ENCODE results near the gene BPIFB2.

BPIFB2 gene

GRCh38 chr20:33018169-33018931 lies 10.8 kb downstream of the BPIFB2 start:
- Mint-ChIP-seq H3K9me3 (no peaks in the 10 kb centered on the region), H3K4me3 (no peak overlapping the region), H3K27ac (no peak overlapping the region)

GRCh38 chr20:33019465-33020277 lies 12.2 kb downstream of the BPIFB2 start:
- DNase-seq, result no peak
- H3K4me1 Mint-ChIP-seq, result no peaks in the 10 kb centered on the region
- H3K4me3 Mint-ChIP-seq, result no peak overlapping the region
- peak overlapping the region in 1 of 2 donors; percentile 14 for H3K27ac Mint-ChIP-seq
- no peak for ATAC-seq
- no peaks in the 10 kb centered on the region for H3K9me3 Mint-ChIP-seq
- no peaks in the 10 kb centered on the region for H3K27me3 Mint-ChIP-seq

More at GRCh38 chr20:33018169-33018931, 10.8 kb downstream of the BPIFB2 start:
- Mint-ChIP-seq H3K4me1 (no peaks in the 10 kb centered on the region), H3K27me3 (no peaks in the 10 kb centered on the region)
- ATAC-seq (no peak), DNase-seq (no peak)

GRCh38 chr20:33020278-33021161 lies 13.0 kb downstream of the BPIFB2 start:
- DNase-seq (no peak), ATAC-seq (no peak)
- no peaks in the 10 kb centered on the region for H3K27me3 Mint-ChIP-seq
- no peak overlapping the region for H3K4me3 Mint-ChIP-seq
- no peaks in the 10 kb centered on the region for H3K9me3 Mint-ChIP-seq
- peak overlapping the region in 1 of 2 donors; percentile 14 for H3K27ac Mint-ChIP-seq
- no peaks in the 10 kb centered on the region for H3K4me1 Mint-ChIP-seq

- DNase-seq (no peak), ATAC-seq (no peak)
- Mint-ChIP-seq H3K4me1 (no peaks in the 10 kb centered on the region), H3K9me3 (no peaks in the 10 kb centered on the region), H3K27me3 (no peaks in the 10 kb centered on the region), H3K27ac (no peak overlapping the region), H3K4me3 (no peak overlapping the region)
These were observed 14.4 kb downstream of the BPIFB2 start for GRCh38 chr20:33021879-33022278.

- ATAC-seq (no peak), DNase-seq (no peak)
- Mint-ChIP-seq H3K27ac (no peak overlapping the region), H3K9me3 (no peaks in the 10 kb centered on the region), H3K4me3 (no peak overlapping the region), H3K4me1 (no peaks in the 10 kb centered on the region), H3K27me3 (no peaks in the 10 kb centered on the region)
These were observed 14.8 kb downstream of the BPIFB2 start for GRCh38 chr20:33022289-33022688.

GRCh38 chr20:33022694-33023438 lies 15.4 kb downstream of the BPIFB2 start:
- no peak for ATAC-seq
- no peak for DNase-seq
- Mint-ChIP-seq H3K27me3 (no peaks in the 10 kb centered on the region), H3K4me3 (no peak overlapping the region), H3K9me3 (no peaks in the 10 kb centered on the region), H3K27ac (no peak overlapping the region), H3K4me1 (no peaks in the 10 kb centered on the region)

GRCh38 chr20:33023439-33024242 lies 16.1 kb downstream of the BPIFB2 start:
- ATAC-seq (no peak), DNase-seq (no peak)
- Mint-ChIP-seq H3K9me3 (no peaks in the 10 kb centered on the region), H3K27me3 (no peaks in the 10 kb centered on the region), H3K4me3 (no peak overlapping the region), H3K4me1 (no peaks in the 10 kb centered on the region), H3K27ac (no peak overlapping the region)

- no peak for ATAC-seq
These were observed 16.7 kb downstream of the BPIFB2 start for GRCh38 chr20:33024243-33024560.

GRCh38 chr20:33024609-33025317 lies 17.3 kb downstream of the BPIFB2 start:
- no peaks in the 10 kb centered on the region for H3K27me3 Mint-ChIP-seq
- H3K4me3 Mint-ChIP-seq, result no peak overlapping the region
- ATAC-seq (no peak), DNase-seq (no peak)
- no peak overlapping the region for H3K27ac Mint-ChIP-seq
- H3K9me3 Mint-ChIP-seq, result no peaks in the 10 kb centered on the region
- no peaks in the 10 kb centered on the region for H3K4me1 Mint-ChIP-seq

More at GRCh38 chr20:33024243-33024560, 16.7 kb downstream of the BPIFB2 start:
- no peaks in the 10 kb centered on the region for H3K27me3 Mint-ChIP-seq
- no peak overlapping the region for H3K4me3 Mint-ChIP-seq
- no peak overlapping the region for H3K27ac Mint-ChIP-seq
- H3K9me3 Mint-ChIP-seq, result no peaks in the 10 kb centered on the region
- H3K4me1 Mint-ChIP-seq, result no peaks in the 10 kb centered on the region
- DNase-seq, result no peak

GRCh38 chr20:33025318-33025876 lies 17.9 kb downstream of the BPIFB2 start:
- no peak overlapping the region for H3K27ac Mint-ChIP-seq
- no peaks in the 10 kb centered on the region for H3K9me3 Mint-ChIP-seq
- H3K27me3 Mint-ChIP-seq, result no peaks in the 10 kb centered on the region
- DNase-seq (no peak), ATAC-seq (no peak)
- no peak overlapping the region for H3K4me3 Mint-ChIP-seq
- H3K4me1 Mint-ChIP-seq, result no peaks in the 10 kb centered on the region

- Mint-ChIP-seq H3K9me3 (no peaks in the 10 kb centered on the region), H3K27ac (no peak overlapping the region), H3K4me1 (no peaks in the 10 kb centered on the region), H3K27me3 (no peaks in the 10 kb centered on the region), H3K4me3 (no peak overlapping the region)
- DNase-seq (no peak), ATAC-seq (no peak)
These were observed 18.7 kb downstream of the BPIFB2 start for GRCh38 chr20:33026072-33026778.

GRCh38 chr20:33026779-33027759 lies 19.6 kb downstream of the BPIFB2 start:
- ATAC-seq (no peak), DNase-seq (no peak)
- Mint-ChIP-seq H3K4me3 (no peak overlapping the region), H3K27ac (no peak overlapping the region), H3K27me3 (no peaks in the 10 kb centered on the region), H3K9me3 (no peaks in the 10 kb centered on the region), H3K4me1 (no peaks in the 10 kb centered on the region)
